Fibroblast of lung (primary cell): ENCODE data around the gene INO80E.

Source experiments
- CTCF ChIP-seq, 2 donors: IDR thresholded peaks in 1 of 2; conservative IDR thresholded peaks in 1 of 2; 1 replicate in 1 of 2; 2 replicates in 1 of 2; pipeline ENCODE4 v1.5.1; 2011 to 2012; ENCODE audit warnings: low read length in 2 of 2, control low read depth in 1 of 2, inconsistent platforms in 1 of 2, low read depth in 1 of 2, mild to moderate bottlenecking in 1 of 2
- EZH2 ChIP-seq: IDR thresholded peaks from 2 replicates; pipeline ENCODE4 v1.5.1; 2012; ENCODE audit warnings: low read length, control low read depth, mild to moderate bottlenecking; ENCODE audit errors: missing control alignments

GRCh38 chr16:29974291-29975133 lies 21.5 kb upstream of the INO80E start:
- no peak for TF ChIP-seq CTCF (conservative IDR thresholded peaks at IDR 0.05 in 1 of 2, IDR thresholded peaks at IDR 0.05 in 1 of 2; ENCODE audit: low read depth in 1 of 2, low read length in 2 of 2)
- TF ChIP-seq EZH2 = no peak
